Measurements from ENCODE around the gene MYO16. TPM values are rescaled to one million over a fixed set of nuclear protein-coding genes. Genes with fewer than 3 reads are reported as not detected.

Gene MYO16
- total RNA-seq, 1 experiment from 2014 or later, result 0.49 TPM

DNA sequence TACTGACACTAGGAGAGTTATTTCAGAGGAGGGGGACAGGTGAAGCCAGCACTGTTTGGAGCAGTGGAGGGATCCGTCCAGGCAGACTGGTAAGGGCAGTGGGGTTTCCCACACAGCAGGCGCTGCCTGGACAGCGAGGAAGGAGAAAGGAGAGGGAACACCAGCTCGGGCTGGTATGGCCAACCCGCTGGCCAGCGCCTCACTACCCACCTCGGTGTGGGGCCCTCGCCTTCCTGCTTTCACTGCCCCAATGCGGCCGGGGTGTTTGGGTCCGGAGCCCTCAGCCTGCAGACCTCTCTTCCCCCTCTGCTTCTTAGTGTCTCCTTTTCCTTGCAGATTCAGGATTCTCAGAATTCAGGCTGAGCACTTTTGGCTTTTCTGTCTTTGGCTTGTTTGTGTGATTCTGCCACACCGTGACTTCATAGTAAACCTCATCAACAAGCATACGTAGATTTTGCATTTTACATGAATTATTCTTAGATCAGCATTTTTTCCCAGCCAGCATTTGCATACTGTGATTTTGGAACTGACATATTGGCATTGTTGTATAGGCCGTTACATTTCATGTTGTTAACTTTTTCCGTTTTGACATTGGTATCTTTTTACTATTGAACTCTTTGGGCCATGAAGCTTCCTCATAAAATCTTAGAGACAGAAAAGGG, 294.1 kb downstream of the MYO16 start:
- Histone ChIP-seq H3K4me1 (ENCODE audit: insufficient read depth, low read length, poor library complexity, severe bottlenecking) (no peaks in the 10 kb centered on the region), H3K9me3 (ENCODE audit: low read depth, low read length, poor library complexity, severe bottlenecking) (no peaks in the 10 kb centered on the region), H3K4me3 (ENCODE audit: low read depth, low read length, poor library complexity, severe bottlenecking) (no peak overlapping the region), H3K27ac (ENCODE audit: low read depth, low read length, poor library complexity, severe bottlenecking) (no peak overlapping the region), H3K36me3 (ENCODE audit: insufficient read depth, low read length, poor library complexity, severe bottlenecking) (no peaks in the 10 kb centered on the region), H3K27me3 (replicated peaks; ENCODE audit: insufficient read depth, low read depth, low read length, poor library complexity) (no peaks in the 10 kb centered on the region)
- CTCF ChIA-PET, result no interaction called here
- no peak for DNase-seq (ENCODE audit: low spot score)
- BruUV-seq (replicated peaks), result no TSS peak
- POLR2A ChIA-PET (ENCODE audit: low non-redundant PET), result no interaction called here
- no peak for TF ChIP-seq EZH2 (IDR thresholded peaks at IDR 0.05; ENCODE audit: borderline replicate concordance, low read depth, low read length, poor library complexity, severe bottlenecking)
- TF ChIP-seq, protein P1, sequence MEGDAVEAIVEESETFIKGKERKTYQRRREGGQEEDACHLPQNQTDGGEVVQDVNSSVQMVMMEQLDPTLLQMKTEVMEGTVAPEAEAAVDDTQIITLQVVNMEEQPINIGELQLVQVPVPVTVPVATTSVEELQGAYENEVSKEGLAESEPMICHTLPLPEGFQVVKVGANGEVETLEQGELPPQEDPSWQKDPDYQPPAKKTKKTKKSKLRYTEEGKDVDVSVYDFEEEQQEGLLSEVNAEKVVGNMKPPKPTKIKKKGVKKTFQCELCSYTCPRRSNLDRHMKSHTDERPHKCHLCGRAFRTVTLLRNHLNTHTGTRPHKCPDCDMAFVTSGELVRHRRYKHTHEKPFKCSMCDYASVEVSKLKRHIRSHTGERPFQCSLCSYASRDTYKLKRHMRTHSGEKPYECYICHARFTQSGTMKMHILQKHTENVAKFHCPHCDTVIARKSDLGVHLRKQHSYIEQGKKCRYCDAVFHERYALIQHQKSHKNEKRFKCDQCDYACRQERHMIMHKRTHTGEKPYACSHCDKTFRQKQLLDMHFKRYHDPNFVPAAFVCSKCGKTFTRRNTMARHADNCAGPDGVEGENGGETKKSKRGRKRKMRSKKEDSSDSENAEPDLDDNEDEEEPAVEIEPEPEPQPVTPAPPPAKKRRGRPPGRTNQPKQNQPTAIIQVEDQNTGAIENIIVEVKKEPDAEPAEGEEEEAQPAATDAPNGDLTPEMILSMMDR (conservative IDR thresholded peaks at IDR 0.05; ENCODE audit: low read depth, low read length), result no peak
- intact Hi-C loops (cut with micrococcal nuclease; ENCODE audit: unreplicated experiment), result no loop called here

DNA sequence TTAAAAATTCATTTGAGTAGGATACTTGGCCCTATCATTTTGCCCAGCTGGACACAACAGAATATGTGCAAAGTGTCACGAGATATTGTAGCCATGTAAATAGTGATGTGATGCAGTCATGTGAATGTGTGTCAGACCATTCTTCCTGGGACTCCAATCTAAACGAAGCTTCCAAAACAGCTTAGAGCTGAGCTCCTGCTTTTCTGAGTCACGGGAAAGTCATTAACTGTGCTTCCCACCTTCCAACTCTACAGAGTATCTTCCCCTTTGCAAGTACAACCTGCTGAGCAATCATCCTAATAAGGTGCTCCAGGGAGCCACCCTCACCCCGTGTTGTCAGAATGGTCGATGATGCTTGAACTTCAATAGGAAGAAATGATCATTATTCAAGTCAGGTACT, 294.7 kb downstream of the MYO16 start:
- Histone ChIP-seq H3K9me3 (ENCODE audit: low read depth, low read length, poor library complexity, severe bottlenecking) (no peaks in the 10 kb centered on the region), H3K27ac (ENCODE audit: low read depth, low read length, poor library complexity, severe bottlenecking) (no peak overlapping the region), H3K36me3 (ENCODE audit: insufficient read depth, low read length, poor library complexity, severe bottlenecking) (no peaks in the 10 kb centered on the region), H3K4me1 (ENCODE audit: insufficient read depth, low read length, poor library complexity, severe bottlenecking) (no peaks in the 10 kb centered on the region), H3K27me3 (replicated peaks; ENCODE audit: insufficient read depth, low read depth, low read length, poor library complexity) (no peaks in the 10 kb centered on the region), H3K4me3 (ENCODE audit: low read depth, low read length, poor library complexity, severe bottlenecking) (no peak overlapping the region)
- POLR2A ChIA-PET (ENCODE audit: low non-redundant PET), result no interaction called here
- BruUV-seq (replicated peaks), result no TSS peak
- DNase-seq (ENCODE audit: low spot score), result no peak
- TF ChIP-seq, protein P1 (conservative IDR thresholded peaks at IDR 0.05; ENCODE audit: low read depth, low read length), result no peak
- TF ChIP-seq EZH2 (IDR thresholded peaks at IDR 0.05; ENCODE audit: borderline replicate concordance, low read depth, low read length, poor library complexity, severe bottlenecking), result no peak
- CTCF ChIA-PET, result no interaction called here
- intact Hi-C loops (cut with micrococcal nuclease; ENCODE audit: unreplicated experiment), result no loop called here

DNA sequence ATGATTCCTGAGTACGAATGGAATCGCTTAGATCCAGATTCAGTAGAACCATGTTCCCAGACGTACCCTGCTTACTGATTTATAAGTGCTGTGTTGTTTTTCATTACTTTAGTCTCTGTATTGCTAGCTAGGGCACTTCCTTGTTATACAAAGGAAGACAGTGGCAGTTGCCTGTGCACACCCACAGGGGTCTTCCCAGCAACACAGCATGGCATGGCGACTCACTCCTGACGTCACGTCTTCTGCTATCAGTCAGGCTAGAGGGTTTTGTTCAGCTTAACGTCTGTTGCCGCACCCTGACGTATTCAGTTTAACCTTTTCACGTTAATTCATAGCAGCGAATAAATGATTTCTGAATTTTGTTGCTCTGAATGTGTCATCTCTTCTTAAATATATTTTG, 295.1 kb downstream of the MYO16 start:
- Histone ChIP-seq H3K36me3 (ENCODE audit: insufficient read depth, low read length, poor library complexity, severe bottlenecking) (no peaks in the 10 kb centered on the region), H3K4me3 (ENCODE audit: low read depth, low read length, poor library complexity, severe bottlenecking) (no peak overlapping the region), H3K4me1 (ENCODE audit: insufficient read depth, low read length, poor library complexity, severe bottlenecking) (no peaks in the 10 kb centered on the region), H3K9me3 (ENCODE audit: low read depth, low read length, poor library complexity, severe bottlenecking) (no peaks in the 10 kb centered on the region), H3K27ac (ENCODE audit: low read depth, low read length, poor library complexity, severe bottlenecking) (no peak overlapping the region), H3K27me3 (replicated peaks; ENCODE audit: insufficient read depth, low read depth, low read length, poor library complexity) (no peaks in the 10 kb centered on the region)
- ChIA-PET POLR2A (ENCODE audit: low non-redundant PET) (no interaction called here), CTCF (no interaction called here)
- TF ChIP-seq, protein P1 (conservative IDR thresholded peaks at IDR 0.05; ENCODE audit: low read depth, low read length), result peak; percentile 42
- no peak for TF ChIP-seq EZH2 (IDR thresholded peaks at IDR 0.05; ENCODE audit: borderline replicate concordance, low read depth, low read length, poor library complexity, severe bottlenecking)
- BruUV-seq (replicated peaks), result no TSS peak
- peak; percentile 71 for DNase-seq (ENCODE audit: low spot score)
- intact Hi-C loops (cut with micrococcal nuclease; ENCODE audit: unreplicated experiment), result no loop called here
